ENCODE results near the gene SLC25A52. TPM values are rescaled to one million over a fixed set of nuclear protein-coding genes. Genes with fewer than 3 reads are reported as not detected.
"Not testable (repeated sequence)": the region's sequence is repeated elsewhere in the genome, so short reads cannot be mapped to it uniquely, and the experiment has no call there.

The SLC25A52 gene
- total RNA-seq, 1 experiment from 2014 or later, result not detected

- H3K4me3 ChIP-seq; H3K36me3 ChIP-seq; H3K27ac ChIP-seq; H3K4me1 ChIP-seq (replicated peaks); DNase-seq (ENCODE audit: low read depth in 1 of 2, low spot score in 2 of 2); H3K9me3 ChIP-seq (replicated peaks); H3K27me3 ChIP-seq (replicated peaks): not testable (repeated sequence)
Measured at GRCh38 chr18:31729196-31729595, 31.5 kb downstream of the SLC25A52 start.

GRCh38 chr18:31723990-31724711 is 36.5 kb downstream of the SLC25A52 start:
- DNase-seq (ENCODE audit: low read depth in 1 of 2, low spot score in 2 of 2), result no peak
- Histone ChIP-seq H3K27ac (no peak overlapping the region), H3K4me1 (replicated peaks) (no peaks in the 10 kb centered on the region), H3K4me3 (no peak overlapping the region), H3K36me3 (no peaks in the 10 kb centered on the region), H3K9me3 (replicated peaks) (no peaks in the 10 kb centered on the region), H3K27me3 (replicated peaks) (no peaks in the 10 kb centered on the region)

- Histone ChIP-seq H3K27me3 (replicated peaks) (no peaks in the 10 kb centered on the region), H3K4me1 (replicated peaks) (no peaks in the 10 kb centered on the region), H3K27ac (no peak overlapping the region), H3K9me3 (replicated peaks) (no peaks in the 10 kb centered on the region), H3K36me3 (no peaks in the 10 kb centered on the region), H3K4me3 (no peak overlapping the region)
- no peak for DNase-seq (ENCODE audit: low read depth in 1 of 2, low spot score in 2 of 2)
Measured at GRCh38 chr18:31723639-31723989, 37.1 kb downstream of the SLC25A52 start.

- Histone ChIP-seq H3K27ac (no peak overlapping the region), H3K9me3 (replicated peaks) (no peaks in the 10 kb centered on the region), H3K36me3 (no peaks in the 10 kb centered on the region), H3K4me3 (no peak overlapping the region), H3K27me3 (replicated peaks) (no peaks in the 10 kb centered on the region), H3K4me1 (replicated peaks) (no peaks in the 10 kb centered on the region)
- peak; percentile 37 to 62 for DNase-seq (ENCODE audit: low read depth in 1 of 2, low spot score in 2 of 2)
Measured at GRCh38 chr18:31722369-31722957, 38.2 kb downstream of the SLC25A52 start.

GRCh38 chr18:31721601-31722000 is 39.1 kb downstream of the SLC25A52 start:
- no peaks in the 10 kb centered on the region for H3K4me1 ChIP-seq (replicated peaks)
- H3K4me3 ChIP-seq, result no peak overlapping the region
- H3K9me3 ChIP-seq (replicated peaks), result no peaks in the 10 kb centered on the region
- H3K36me3 ChIP-seq, result no peaks in the 10 kb centered on the region
- no peak for DNase-seq (ENCODE audit: low read depth in 1 of 2, low spot score in 2 of 2)
- no peak overlapping the region for H3K27ac ChIP-seq
- H3K27me3 ChIP-seq (replicated peaks), result no peaks in the 10 kb centered on the region

GRCh38 chr18:31720867-31721266 is 39.8 kb downstream of the SLC25A52 start:
- H3K27me3 ChIP-seq (replicated peaks), result no peaks in the 10 kb centered on the region
- no peaks in the 10 kb centered on the region for H3K36me3 ChIP-seq
- H3K27ac ChIP-seq, result no peak overlapping the region
- DNase-seq (ENCODE audit: low read depth in 1 of 2, low spot score in 2 of 2), result no peak
- H3K4me1 ChIP-seq (replicated peaks), result no peaks in the 10 kb centered on the region
- no peak overlapping the region for H3K4me3 ChIP-seq
- H3K9me3 ChIP-seq (replicated peaks), result no peaks in the 10 kb centered on the region

GRCh38 chr18:31719363-31720006 is 41.2 kb downstream of the SLC25A52 start:
- no peak for DNase-seq (ENCODE audit: low read depth in 1 of 2, low spot score in 2 of 2)
- Histone ChIP-seq H3K4me1 (replicated peaks) (no peaks in the 10 kb centered on the region), H3K27ac (no peak overlapping the region), H3K27me3 (replicated peaks) (no peaks in the 10 kb centered on the region), H3K4me3 (no peak overlapping the region), H3K36me3 (no peaks in the 10 kb centered on the region), H3K9me3 (replicated peaks) (no peaks in the 10 kb centered on the region)

- H3K36me3 ChIP-seq, result no peaks in the 10 kb centered on the region
- H3K4me3 ChIP-seq, result no peak overlapping the region
- H3K9me3 ChIP-seq (replicated peaks), result no peaks in the 10 kb centered on the region
- no peaks in the 10 kb centered on the region for H3K27me3 ChIP-seq (replicated peaks)
- no peak for DNase-seq (ENCODE audit: low read depth in 1 of 2, low spot score in 2 of 2)
- H3K27ac ChIP-seq, result no peak overlapping the region
- no peaks in the 10 kb centered on the region for H3K4me1 ChIP-seq (replicated peaks)
Measured at GRCh38 chr18:31718386-31718785, 42.3 kb downstream of the SLC25A52 start.

- H3K4me3 ChIP-seq, result no peak overlapping the region
- H3K36me3 ChIP-seq, result no peaks in the 10 kb centered on the region
- no peak overlapping the region for H3K27ac ChIP-seq
- H3K4me1 ChIP-seq (replicated peaks), result no peaks in the 10 kb centered on the region
- no peaks in the 10 kb centered on the region for H3K9me3 ChIP-seq (replicated peaks)
- DNase-seq (ENCODE audit: low read depth in 1 of 2, low spot score in 2 of 2), result no peak
- H3K27me3 ChIP-seq (replicated peaks), result no peaks in the 10 kb centered on the region
Measured at GRCh38 chr18:31716362-31716761, 44.3 kb downstream of the SLC25A52 start.

- no peaks in the 10 kb centered on the region for H3K9me3 ChIP-seq (replicated peaks)
- no peaks in the 10 kb centered on the region for H3K36me3 ChIP-seq
- DNase-seq (ENCODE audit: low read depth in 1 of 2, low spot score in 2 of 2), result no peak
- no peaks in the 10 kb centered on the region for H3K27me3 ChIP-seq (replicated peaks)
- H3K27ac ChIP-seq, result no peak overlapping the region
- no peaks in the 10 kb centered on the region for H3K4me1 ChIP-seq (replicated peaks)
- H3K4me3 ChIP-seq, result no peak overlapping the region
Measured at GRCh38 chr18:31711365-31712172, 49.1 kb downstream of the SLC25A52 start.

- no peak overlapping the region for H3K4me3 ChIP-seq
- H3K27me3 ChIP-seq (replicated peaks), result no peaks in the 10 kb centered on the region
- H3K36me3 ChIP-seq, result no peaks in the 10 kb centered on the region
- no peak overlapping the region for H3K27ac ChIP-seq
- H3K9me3 ChIP-seq (replicated peaks), result no peaks in the 10 kb centered on the region
- DNase-seq (ENCODE audit: low read depth in 1 of 2, low spot score in 2 of 2), result no peak
- no peaks in the 10 kb centered on the region for H3K4me1 ChIP-seq (replicated peaks)
Measured at GRCh38 chr18:31710826-31711225, 49.9 kb downstream of the SLC25A52 start.

Measured in SJSA1 (cell line).